OCI-LY7 (cell line): ENCODE results near the gene RNF13. TPM values are rescaled to one million over a fixed set of nuclear protein-coding genes. Genes with fewer than 3 reads are reported as not detected.

Experiments used
- BruUV-seq: library from RNA; stranded (reverse); fragments of 400-500 nt; replicated peaks from 2 replicates; lab custom pipeline; 2021; lab: Mats Ljungman, UMichigan
- CTCF ChIA-PET: fragments of 300-600 bp; sonication (Branson Sonifier 250); formaldehyde crosslinking; loops from one replicate; lab custom pipeline; 2022; ENCODE audit warnings: antibody characterized with exemption; ENCODE audit not compliant: unreplicated experiment; lab: Charles Lee
- POLR2A ChIA-PET: fragments of 300-600 bp; sonication (Branson Sonifier 250); formaldehyde crosslinking; loops from one replicate; lab custom pipeline; 2022; ENCODE audit warnings: antibody characterized with exemption; lab: Charles Lee
- DNase-seq: peaks from one replicate; pipeline ENCODE4 v3.0.0-alpha.2; 2015; ENCODE audit warnings: low spot score
- H2AFZ ChIP-seq: fragments of 200-600 bp; sonication (generic), shearing (Covaris generic); 2 replicates; pipeline ENCODE4 v1.6.1; 2014; ENCODE audit warnings: mild to moderate bottlenecking, antibody characterized with exemption, low read length, moderate library complexity
- H3K27ac ChIP-seq: fragments of 200-600 bp; sonication (generic); 2 replicates; pipeline ENCODE4 v1.5.1; 2014; ENCODE audit warnings: mixed run types, low read depth, mild to moderate bottlenecking, moderate library complexity, low read length, inconsistent platforms; ENCODE audit not compliant: poor library complexity, severe bottlenecking
- H3K36me3 ChIP-seq: fragments of 200-600 bp; sonication (generic); 2 replicates; pipeline ENCODE4 v1.6.1; 2014; ENCODE audit warnings: mild to moderate bottlenecking, antibody characterized with exemption, low read length, moderate library complexity, mixed read lengths; ENCODE audit not compliant: insufficient read depth
- H3K4me1 ChIP-seq: fragments of 200-600 bp; sonication (generic); 2 replicates; pipeline ENCODE4 v1.5.1; 2014; ENCODE audit warnings: mild to moderate bottlenecking, low read length; ENCODE audit not compliant: insufficient read depth, poor library complexity, severe bottlenecking
- H3K4me2 ChIP-seq: fragments of 200-600 bp; sonication (generic); 2 replicates; pipeline ENCODE4 v1.6.1; 2014; ENCODE audit warnings: mild to moderate bottlenecking, low read length
- H3K4me3 ChIP-seq: fragments of 200-600 bp; sonication (generic); 2 replicates; pipeline ENCODE4 v1.5.1; 2014; ENCODE audit warnings: mild to moderate bottlenecking, low read depth, low read length; ENCODE audit not compliant: poor library complexity, severe bottlenecking
- H3K79me2 ChIP-seq: fragments of 200-600 bp; sonication (generic); 2 replicates; pipeline ENCODE4 v1.6.1; 2016; ENCODE audit warnings: low read depth, mild to moderate bottlenecking, low read length, moderate library complexity, mixed read lengths; ENCODE audit not compliant: insufficient read depth
- H3K9me2 ChIP-seq: fragments of 200-600 bp; sonication (generic); 2 replicates; pipeline ENCODE4 v1.6.1; 2016; ENCODE audit warnings: mild to moderate bottlenecking, low read length, mixed read lengths; ENCODE audit not compliant: insufficient read depth
- H3K9me3 ChIP-seq: fragments of 200-600 bp; sonication (generic); 2 replicates; pipeline ENCODE4 v1.6.1; 2014; ENCODE audit warnings: mild to moderate bottlenecking, mixed run types, low read length, mixed read lengths
- H4K20me1 ChIP-seq: fragments of 200-600 bp; sonication (generic); 2 replicates; pipeline ENCODE4 v1.6.1; 2014; ENCODE audit warnings: mild to moderate bottlenecking, antibody characterized with exemption, low read length, moderate library complexity, mixed read lengths; ENCODE audit not compliant: insufficient read depth
- CTCF ChIP-seq: fragments of 200-600 bp; sonication (generic); conservative IDR thresholded peaks from 2 replicates; pipeline ENCODE4 v1.5.1; 2014; ENCODE audit warnings: mild to moderate bottlenecking, antibody characterized with exemption, low read length, moderate library complexity, mixed read lengths
- EZH2phosphoT487 ChIP-seq: fragments of 200-600 bp; sonication (generic); IDR thresholded peaks from 2 replicates; pipeline ENCODE4 v1.6.1; 2018; ENCODE audit warnings: low read depth, borderline replicate concordance, mild to moderate bottlenecking, mixed run types, antibody characterized with exemption, low read length, moderate library complexity, mixed read lengths
- intact Hi-C: fragments of 100-400 bp; cut with micrococcal nuclease; formaldehyde crosslinking; loops from one replicate; pipeline ENCODE4 v1.10.0; 2022; ENCODE audit not compliant: unreplicated experiment
- total RNA-seq, 2 experiments: library from RNA; depleted of rRNA in 1 of 2; stranded (reverse); fragments of >200 nt in 1 of 2; shearing (Covaris generic) in 1 of 2; gene quantifications; 2 replicates each; pipeline ENCODE4 v1.2.3, GENCODE V29; 2014 to 2022

RNF13 gene
- total RNA-seq, 2 experiments from 2014 or later = 26.2 to 37.3 TPM

- Histone ChIP-seq H4K20me1 (no peaks in the 10 kb centered on the region), H3K27ac (no peak overlapping the region), H3K9me3 (no peaks in the 10 kb centered on the region), H2AFZ (no peak overlapping the region), H3K4me3 (no peak overlapping the region), H3K4me2 (no peak overlapping the region), H3K4me1 (no peaks in the 10 kb centered on the region), H3K9me2 (no peaks in the 10 kb centered on the region), H3K79me2 (no peaks in the 10 kb centered on the region), H3K36me3 (peaks cover 1% of the 10 kb centered on the region; the same call in 1 of the 2 replicates)
- ChIA-PET CTCF (no interaction called here), POLR2A (interaction anchor here (0.7 to 1.7 kb wide), 4 partner anchors 16 to 765 kb away, joined by 3 to 7 read pairs (median 5); no protein-coding TSS in a partner anchor)
- intact Hi-C loops = no loop called here
- no peak for TF ChIP-seq CTCF
- TF ChIP-seq EZH2phosphoT487 = no peak
- DNase-seq = no peak
- BruUV-seq = no TSS peak
These were observed 93.0 kb downstream of the RNF13 start for GRCh38 chr3:149906036-149906435.

- BruUV-seq = no TSS peak
- Histone ChIP-seq H4K20me1 (no peaks in the 10 kb centered on the region), H3K79me2 (no peaks in the 10 kb centered on the region), H2AFZ (no peak overlapping the region), H3K36me3 (peaks cover 8% of the 10 kb centered on the region), H3K9me2 (no peaks in the 10 kb centered on the region), H3K4me1 (no peaks in the 10 kb centered on the region), H3K4me3 (no peak overlapping the region), H3K4me2 (no peak overlapping the region), H3K27ac (no peak overlapping the region), H3K9me3 (no peaks in the 10 kb centered on the region)
- intact Hi-C loops = no loop called here
- CTCF ChIA-PET = interaction anchor here (0.6 kb wide), 1 partner anchor 62 kb away, joined by 5 read pairs; no protein-coding TSS in a partner anchor
- no peak for DNase-seq
- TF ChIP-seq EZH2phosphoT487 (no peak), CTCF (no peak)
- POLR2A ChIA-PET = interaction anchor here (0.6 to 1.6 kb wide), 3 partner anchors 25 to 599 kb away, joined by 3 to 5 read pairs (median 4); no protein-coding TSS in a partner anchor
These were observed 95.5 kb downstream of the RNF13 start for GRCh38 chr3:149908424-149908957.

GRCh38 chr3:149909923-149910322, 96.9 kb downstream of the RNF13 start:
- H3K36me3 ChIP-seq = peaks cover 17% of the 10 kb centered on the region
- no peaks in the 10 kb centered on the region for H3K9me2 ChIP-seq
- intact Hi-C loops = no loop called here
- no peak for TF ChIP-seq CTCF
- TF ChIP-seq EZH2phosphoT487 = no peak
- no peaks in the 10 kb centered on the region for H3K4me1 ChIP-seq
- no peak overlapping the region for H3K4me3 ChIP-seq
- no TSS peak for BruUV-seq
- POLR2A ChIA-PET = interaction anchor here (0.7 to 1.6 kb wide), 4 partner anchors 11 to 103 kb away, joined by 3 to 5 read pairs (median 4); no protein-coding TSS in a partner anchor
- H3K79me2 ChIP-seq = no peaks in the 10 kb centered on the region
- no peaks in the 10 kb centered on the region for H4K20me1 ChIP-seq
- H3K9me3 ChIP-seq = no peaks in the 10 kb centered on the region
- no peak overlapping the region for H3K4me2 ChIP-seq
- DNase-seq = no peak
- CTCF ChIA-PET = no interaction called here
- H2AFZ ChIP-seq = no peak overlapping the region
- no peak overlapping the region for H3K27ac ChIP-seq
